Astrocyte (in vitro differentiated cells and primary cell): ENCODE data around the gene SHROOM3.

Experiments used
- CTCF ChIP-seq: IDR thresholded peaks from 2 replicates; pipeline ENCODE4 v1.5.1; 2011; ENCODE audit warnings: low read depth, mild to moderate bottlenecking, inconsistent platforms, low read length, moderate library complexity; ENCODE audit not compliant: insufficient read depth
- EZH2 ChIP-seq: IDR thresholded peaks from 2 replicates; pipeline ENCODE4 v1.6.1; 2012; ENCODE audit warnings: mild to moderate bottlenecking, low read length, inconsistent platforms; ENCODE audit not compliant: insufficient read depth

GRCh38 chr4:76704133-76704881 is 269.3 kb downstream of the SHROOM3 start:
- no peak for TF ChIP-seq CTCF
- no peak for TF ChIP-seq EZH2
